ENCODE measurements around the gene CSF1.
"Not testable (repeated sequence)": the region's sequence is repeated elsewhere in the genome, so short reads cannot be mapped to it uniquely, and the experiment has no call there.

The CSF1 gene, protein sequence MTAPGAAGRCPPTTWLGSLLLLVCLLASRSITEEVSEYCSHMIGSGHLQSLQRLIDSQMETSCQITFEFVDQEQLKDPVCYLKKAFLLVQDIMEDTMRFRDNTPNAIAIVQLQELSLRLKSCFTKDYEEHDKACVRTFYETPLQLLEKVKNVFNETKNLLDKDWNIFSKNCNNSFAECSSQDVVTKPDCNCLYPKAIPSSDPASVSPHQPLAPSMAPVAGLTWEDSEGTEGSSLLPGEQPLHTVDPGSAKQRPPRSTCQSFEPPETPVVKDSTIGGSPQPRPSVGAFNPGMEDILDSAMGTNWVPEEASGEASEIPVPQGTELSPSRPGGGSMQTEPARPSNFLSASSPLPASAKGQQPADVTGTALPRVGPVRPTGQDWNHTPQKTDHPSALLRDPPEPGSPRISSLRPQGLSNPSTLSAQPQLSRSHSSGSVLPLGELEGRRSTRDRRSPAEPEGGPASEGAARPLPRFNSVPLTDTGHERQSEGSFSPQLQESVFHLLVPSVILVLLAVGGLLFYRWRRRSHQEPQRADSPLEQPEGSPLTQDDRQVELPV

DNA sequence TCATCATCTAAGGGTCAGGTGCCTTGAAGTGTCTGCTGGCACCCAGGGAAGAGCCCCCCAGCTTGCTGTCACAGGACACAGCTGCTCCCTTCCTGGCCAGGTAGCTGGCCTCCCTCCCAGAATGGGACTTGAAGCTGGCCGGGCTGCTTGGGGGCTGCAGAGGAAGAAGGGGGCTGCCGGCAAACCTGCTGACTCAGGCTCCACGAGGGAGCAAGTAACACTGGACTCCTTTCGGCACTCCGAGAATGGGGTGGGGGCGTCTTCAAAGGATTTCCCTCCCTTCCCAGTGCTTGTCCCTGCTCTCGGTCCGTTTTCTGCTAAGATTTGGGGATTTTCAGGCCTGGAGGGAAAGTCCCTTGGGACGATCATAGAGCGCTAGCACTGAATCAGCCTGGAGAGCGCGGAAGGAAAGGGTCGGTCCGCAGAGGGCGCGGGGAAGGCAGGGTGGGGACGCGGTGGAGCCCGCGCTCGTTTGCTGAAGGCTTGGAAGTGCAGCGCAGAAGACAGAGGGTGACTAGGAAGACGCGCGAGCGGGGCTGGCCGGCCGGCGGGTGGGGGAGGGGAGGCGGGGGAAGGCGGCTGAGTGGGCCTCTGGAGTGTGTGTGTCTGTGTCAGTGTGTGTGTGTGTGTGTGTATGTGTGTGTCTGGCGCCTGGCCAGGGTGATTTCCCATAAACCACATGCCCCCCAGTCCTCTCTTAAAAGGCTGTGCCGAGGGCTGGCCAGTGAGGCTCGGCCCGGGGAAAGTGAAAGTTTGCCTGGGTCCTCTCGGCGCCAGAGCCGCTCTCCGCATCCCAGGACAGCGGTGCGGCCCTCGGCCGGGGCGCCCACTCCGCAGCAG, at the start of gene CSF1:
TSS of gene CSF1 (plus strand) at position 727 of the 840 bp plus-strand sequence. CDS start 175 bp downstream, outside the sequence.
- peak; percentile 61 for DNase-seq

DNA sequence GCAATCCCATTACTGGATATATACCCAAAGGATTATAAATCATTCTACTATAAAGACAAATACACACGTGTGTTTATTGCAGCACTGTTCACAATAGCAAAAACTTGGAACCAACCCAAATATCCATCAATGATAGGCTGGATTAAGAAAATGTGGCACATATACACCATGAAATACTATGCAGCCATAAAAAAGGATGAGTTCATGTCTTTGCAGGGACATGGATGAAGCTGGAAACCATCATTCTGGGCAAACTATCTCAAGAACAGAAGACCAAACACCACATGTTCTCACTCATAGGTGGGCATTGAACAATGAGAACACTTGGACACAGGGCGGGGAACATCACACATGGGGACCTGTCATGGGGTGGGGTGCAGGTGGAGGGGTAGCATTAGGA, 49.0 kb upstream of the CSF1 start:
- not testable (repeated sequence) for DNase-seq

DNA sequence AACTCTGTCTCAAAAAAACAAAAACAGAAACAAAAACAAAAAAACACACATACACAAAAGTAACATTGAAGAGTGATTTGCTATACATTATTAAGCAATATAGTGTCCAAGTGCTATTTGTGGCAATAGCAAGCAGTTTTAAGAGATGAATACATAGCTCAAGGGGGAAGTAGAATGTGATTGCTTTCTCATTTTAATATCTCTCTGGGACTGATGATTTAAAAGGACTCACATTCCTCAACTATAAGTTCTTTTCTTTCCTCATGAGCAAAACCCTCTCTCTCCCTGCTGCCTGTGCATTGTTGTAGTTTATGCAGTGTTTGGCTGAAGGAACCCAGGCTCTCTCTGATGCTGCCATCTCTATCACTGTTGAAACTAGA, 47.0 kb upstream of the CSF1 start:
- no peak for DNase-seq

DNA sequence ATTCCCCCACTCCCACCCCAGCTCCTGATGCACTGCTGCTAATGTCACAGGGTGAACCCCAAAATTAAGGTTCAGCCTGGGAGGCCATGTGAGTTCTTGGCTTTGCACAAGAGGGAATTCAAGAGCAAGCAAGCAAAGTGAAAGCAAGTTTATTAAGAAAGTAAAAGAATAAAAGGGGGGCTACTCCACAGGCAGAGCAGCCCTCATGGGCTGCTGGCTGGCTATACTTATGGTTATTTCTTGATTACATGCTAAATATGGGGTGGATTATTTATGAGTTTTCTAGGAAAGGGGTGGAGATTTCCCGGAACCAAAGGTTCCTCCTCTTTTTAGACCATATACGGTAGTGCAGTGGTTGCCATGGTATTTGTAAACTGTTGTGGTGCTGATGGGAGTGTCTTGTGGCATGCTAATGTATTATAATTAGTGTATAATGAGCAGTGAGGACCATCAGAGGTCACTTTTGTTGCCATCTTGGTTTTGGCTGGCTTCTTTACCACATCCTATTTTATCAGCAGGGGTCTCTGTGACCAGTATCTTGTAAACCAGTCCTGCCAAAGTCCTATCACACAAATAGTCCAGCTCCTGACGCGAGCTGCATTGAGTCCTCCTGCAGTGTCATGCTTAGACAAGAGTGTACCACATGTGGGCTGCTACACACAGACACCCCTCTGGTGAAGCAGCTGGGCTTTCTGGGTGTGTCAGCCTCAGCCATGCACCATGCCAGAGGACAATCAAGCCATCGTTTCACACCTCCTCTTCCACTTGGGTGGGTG, 46.4 kb upstream of the CSF1 start:
- no peak for DNase-seq

DNA sequence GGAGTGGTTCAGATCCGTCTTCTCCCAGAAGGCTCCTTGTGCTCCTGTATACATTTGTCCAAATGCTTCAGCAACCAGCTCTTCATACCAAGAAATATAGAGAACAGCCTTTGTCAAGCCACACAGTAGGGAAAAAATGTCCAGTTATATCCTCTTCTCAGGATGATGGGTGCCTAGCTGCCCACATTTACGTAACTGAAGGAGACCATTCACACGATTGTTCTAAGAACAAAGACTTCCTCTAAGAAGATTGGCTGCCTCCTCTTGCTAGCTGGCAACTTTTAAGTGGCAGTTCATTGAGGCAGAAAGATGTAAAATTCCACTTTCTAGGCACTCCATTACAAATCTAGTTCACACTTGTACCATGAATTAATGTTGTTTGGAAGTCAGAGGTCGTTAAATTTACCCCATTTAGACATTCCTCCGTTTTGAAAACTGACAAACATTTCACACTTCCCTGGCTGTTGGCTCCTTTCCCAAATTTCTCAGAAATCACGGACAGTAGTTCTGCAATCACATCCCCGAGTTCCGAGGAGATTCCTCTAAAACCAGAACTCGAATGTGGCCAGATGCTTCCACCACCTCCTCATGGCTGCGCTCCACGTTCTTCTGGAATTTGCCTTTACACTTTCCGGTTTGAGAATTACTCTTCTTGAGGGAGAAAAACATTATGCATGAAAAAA, 45.6 kb upstream of the CSF1 start:
- DNase-seq, result no peak

DNA sequence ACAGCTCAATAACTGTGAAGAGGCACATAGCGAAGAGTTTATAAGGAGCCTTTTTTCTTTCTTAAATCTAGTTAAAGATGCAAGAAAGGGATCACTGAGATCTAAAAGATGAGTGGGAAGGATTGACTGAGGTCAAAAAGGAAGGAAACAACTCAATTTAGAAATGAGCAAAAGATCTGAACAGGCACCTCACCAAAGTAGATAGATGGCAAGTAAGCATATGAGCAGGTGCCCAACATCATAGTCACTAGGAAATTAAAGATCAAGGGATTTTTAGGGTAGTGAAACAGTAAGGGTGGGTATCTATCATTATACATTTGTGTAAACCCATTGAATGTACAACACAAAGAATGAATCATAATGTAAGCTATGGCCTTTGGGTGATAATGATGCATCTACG, 44.6 kb upstream of the CSF1 start:
- no peak for DNase-seq

DNA sequence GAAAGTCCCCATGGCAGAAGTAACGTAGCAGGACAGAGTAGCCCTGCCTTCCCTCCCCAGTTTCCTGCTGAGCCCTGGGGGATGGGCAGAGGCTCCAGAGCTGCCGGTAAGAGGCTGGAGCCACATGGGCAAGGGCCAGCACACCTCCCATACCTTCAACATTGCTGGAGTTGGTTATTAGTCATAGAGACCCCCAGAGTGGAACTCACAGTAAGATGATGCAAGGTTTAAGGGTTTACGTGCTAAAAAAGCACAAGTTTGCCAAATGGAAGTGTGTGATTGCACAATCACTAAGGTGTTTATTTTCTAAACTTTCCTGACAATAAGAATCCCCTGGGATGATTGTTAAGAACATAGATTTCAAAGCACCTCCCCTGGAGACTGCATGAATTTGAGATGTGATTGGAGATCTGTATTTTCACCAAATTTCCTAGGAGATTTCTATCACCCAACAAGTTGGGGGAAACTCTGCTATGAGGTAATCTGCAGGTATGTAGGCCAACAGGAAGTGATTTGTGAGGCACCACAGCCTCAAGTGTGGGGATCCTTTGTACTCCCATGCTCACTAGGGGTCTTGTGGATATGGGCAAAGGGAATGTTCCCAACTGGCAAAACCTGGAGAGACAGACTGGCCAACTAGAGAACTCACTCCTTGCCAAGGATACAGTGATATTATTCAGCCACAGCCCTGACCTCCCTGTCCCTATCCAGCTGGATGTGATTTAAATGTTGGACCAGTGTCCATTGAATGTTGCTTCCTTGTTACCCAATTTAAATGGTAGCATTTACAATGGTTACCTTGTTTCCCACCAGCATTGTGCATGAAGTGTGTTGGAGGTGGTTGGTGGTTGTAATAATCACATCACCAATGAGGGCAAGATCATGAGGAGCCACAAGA, 37.1 kb upstream of the CSF1 start:
- no peak for DNase-seq

DNA sequence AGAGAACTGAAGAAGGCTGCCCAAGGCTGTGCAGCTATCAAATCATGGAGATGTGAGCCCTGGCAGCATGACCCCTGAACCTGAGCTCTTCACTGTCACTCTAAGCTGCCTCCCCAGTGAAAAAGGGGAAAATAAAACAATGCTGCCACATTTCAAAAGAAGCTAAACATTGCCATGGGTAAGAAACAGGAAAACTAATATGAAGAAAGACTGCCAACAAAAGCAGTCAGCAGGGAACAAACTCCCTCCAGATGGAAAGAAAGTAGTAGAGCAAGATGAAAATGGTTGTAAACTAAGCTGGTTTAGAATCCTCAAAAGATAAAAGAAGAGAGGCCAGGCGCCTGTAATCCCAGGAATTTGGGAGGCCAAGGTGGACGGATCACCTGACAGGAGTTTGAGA, 36.2 kb upstream of the CSF1 start:
- DNase-seq, result no peak

DNA sequence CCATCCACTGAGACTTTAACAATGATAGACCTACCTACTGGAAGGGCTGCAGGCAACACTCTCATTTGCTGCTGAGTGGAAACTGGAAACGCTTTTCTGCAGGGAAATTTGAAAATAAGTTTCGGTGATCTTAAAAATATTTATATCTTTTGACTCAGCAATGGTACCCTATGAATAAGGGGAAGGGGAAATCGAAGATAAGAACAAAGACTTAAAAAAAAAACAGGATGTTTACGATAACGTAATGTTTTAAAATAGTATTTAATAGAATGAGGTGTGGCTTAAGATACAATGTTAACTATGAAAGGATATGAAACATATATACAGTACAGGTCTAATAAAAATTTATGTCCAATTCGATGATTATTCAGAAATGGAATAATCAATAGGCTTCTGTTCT, 34.8 kb upstream of the CSF1 start:
- no peak for DNase-seq

DNA sequence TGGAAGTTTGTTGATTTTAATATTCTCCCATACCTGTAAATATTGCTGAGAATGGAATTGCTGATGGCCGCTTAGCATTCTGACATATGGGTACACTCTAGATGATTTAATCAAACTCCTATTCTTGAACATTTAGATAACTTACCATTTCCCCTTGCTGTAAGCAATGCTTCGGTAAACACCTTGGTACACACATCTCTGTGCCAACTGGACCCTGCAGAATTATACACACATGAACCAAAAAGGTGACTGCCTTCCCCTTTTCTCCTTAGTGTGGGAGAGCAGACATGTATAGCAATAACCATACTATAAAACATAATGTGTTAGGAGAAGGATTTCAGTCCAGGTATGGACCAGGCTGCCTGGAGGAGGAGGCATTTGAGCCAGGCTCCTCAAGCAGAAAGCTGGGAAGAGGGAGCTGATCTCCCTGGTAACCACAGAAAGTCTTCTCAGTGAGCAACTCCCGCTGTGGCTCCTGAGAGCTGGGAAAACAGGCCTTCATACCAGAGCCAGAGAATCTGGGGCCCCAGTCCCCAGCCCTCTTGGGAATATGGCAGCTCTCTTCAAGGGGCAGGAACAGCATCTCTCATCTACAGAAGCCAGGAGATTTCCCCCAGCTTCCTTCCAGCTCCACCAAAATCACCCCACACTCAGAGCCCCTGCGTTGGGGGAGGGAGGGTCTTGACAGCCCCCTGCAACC, 33.9 kb upstream of the CSF1 start:
- no peak for DNase-seq

DNA sequence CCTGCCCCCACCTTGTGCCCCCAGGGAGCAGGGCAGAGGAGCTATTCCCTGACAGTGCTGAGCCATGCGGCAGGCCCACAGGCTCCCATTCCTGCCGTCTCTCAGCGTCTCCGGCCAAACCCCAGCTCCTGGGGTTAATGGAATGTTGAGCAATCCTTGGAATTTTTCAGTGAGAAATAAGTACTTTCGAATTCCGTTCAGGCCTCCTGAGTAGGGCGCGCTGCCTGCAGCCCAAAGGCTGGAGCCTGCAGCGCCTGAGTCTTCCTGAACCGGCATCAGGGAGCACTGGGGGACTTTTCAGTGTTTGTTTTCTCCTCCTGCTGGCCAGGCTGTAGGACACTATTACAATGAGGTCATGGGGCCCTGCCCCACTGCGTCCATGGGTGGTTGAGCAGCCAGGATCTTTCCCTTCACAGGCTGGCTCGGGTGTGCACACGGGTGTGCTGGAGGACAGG, 33.3 kb upstream of the CSF1 start:
- no peak for DNase-seq

DNA sequence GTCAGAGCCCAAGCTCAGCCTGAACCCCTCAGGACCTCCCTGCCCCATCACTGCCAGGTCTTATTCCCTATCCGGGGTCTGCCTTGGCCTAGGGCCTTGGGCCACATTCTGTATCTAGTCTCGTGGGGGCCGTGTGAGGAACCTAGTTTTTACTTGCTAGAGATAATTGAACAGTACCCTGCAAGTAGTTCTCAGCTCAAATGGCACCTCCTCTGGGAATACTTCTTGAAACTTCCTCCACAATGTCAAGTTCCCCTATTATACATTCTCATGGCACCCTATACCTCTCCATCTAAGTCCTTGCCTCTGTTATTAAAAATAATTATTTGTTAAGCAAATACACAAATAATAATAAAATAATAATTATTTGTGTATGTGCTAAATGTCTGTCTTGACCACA, 32.9 kb upstream of the CSF1 start:
- DNase-seq, result no peak

DNA sequence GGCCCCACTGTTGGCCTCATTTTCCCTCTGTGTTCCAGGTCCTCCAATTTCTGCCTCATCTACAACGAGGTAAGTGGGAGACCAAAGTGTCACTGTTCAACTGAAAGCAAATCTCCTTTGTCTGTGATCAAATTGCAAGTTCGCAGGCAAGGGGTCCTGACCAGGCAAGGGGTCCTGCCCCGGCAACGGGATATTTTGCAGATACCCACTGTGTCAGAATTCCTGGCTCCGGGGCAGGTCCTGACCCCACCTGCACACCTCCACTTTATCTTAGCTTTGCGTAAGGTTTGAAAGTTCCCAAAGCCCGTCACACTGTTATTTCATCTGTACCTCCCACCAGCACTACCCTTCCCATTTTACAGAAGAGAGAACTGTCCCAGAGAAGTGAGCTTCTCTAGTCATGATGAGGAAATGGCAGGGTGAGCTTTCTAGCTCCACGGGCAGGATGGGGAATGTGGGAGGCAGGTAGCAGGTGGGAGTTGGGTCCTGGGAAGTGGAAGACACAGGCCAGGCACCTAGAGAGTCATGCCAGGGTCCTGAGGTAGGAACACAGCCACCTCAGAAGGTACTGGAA, 32.0 kb upstream of the CSF1 start:
- DNase-seq, result no peak

DNA sequence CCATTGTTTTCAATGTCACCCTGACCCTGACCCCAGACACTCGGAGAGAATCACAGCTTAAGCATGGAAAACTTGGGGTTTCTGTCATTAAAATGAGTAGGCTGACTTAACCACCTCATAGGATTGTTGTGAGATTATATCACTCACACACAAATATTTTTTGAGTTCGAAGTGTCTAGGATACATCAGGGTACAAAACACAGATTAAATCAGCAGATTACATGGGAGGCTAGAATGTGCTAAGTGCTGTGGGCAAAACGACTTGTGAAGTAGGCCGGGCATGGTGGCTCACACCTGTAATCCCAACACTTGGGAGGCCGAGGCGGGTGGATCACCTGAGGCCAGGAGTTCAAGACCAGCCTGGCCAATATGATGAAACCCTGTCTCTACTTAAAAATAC, 31.3 kb upstream of the CSF1 start:
- not testable (repeated sequence) for DNase-seq

DNA sequence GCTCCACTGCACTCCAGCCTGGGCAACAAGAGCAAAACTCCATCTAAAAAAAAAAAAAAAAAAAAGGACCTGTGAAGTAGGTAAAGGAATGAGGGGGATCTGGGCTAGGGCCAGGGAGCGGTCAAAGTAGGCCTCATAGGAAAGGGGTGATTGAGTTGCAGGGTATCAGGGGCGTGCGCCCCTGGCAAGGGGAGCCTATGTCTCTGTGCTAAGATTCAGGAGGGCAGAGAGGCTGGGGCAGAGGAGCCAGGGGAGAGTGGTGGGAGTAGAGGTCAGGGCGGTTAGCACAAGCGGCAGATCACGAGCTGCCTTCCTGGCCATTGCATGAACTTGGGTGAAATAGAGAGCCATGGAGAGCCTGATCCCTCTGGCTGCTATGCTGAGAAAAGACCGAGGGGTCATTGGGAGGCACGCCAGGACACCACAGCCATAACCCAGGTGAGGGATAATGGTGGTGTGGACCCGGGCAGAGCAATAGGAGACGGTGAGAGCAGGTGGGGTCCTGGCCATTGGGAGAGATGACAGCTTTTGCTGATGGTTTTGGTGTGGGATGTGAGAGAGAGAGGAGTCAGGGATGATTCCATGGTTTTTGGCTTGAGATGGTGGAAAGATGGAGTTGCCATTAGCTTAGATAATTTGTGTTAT, 30.6 kb upstream of the CSF1 start:
- DNase-seq, result no peak

DNA sequence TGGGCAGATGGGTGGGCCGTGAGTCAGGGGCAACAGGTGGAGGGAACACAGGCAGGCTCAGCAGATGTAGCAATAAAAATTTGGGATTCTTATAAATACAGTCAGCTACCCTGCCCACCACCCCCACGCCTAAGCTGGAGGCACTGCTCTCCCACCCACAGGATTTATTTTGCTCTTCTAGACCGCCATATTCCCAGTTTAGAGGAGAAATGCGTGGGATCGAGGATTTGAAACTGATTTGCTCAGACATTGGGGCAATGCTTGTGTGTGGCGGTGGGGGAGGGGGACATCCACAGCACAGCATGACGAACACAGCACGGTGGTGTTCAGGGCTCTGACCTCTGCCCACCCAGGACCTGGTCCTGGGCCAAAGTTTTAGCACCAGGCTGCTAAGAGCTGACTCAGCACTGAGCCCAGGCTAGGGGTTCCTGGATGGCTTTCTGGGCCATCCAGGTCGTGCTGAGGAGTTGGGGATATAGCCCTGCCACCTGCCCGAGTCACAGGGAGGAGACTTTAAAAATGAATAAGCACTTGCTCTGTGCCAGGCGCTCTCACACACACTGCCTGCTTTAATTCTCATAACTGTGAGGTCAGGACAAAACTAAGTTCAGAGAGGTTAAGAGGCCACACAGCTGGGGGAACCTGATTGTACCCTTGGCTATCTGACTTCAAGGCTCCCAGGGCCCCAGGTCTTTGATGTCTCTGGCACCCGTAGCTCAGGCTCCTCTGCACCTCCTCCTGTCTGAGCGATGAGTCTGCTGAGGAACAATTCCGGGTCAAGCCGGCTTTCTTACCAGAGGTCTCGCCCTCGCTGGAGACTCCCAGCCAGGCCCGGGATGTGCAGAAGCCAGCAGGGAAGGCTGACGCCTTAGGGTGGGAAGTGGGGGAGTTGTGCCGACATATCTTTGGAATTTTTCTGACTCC, 29.4 kb upstream of the CSF1 start:
- DNase-seq, result no peak

DNA sequence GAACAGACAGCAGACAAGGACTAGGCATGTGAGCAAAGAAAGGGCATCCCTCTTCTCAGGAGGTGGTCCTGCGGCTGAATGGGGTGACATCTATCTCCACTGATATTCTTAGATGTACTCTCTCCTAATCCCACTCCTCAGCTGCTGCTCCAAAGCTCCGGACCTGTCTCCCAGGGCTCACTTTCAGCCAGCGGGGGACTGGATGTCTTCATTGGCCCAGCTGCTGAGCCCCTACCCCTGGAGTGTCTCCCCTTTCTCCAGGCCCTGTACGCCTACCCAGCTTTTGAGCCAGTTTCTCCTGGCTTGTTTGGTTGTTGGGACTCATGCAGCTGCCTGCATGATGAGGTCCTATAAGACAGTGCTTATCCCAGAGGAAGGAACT, 28.8 kb upstream of the CSF1 start:
- no peak for DNase-seq
